ENCODE data around the gene LRP1.
A peak's percentile ranks its signal among the peaks of the same experiment; 100 is the strongest.

LRP1 gene

GRCh38 chr12:57196956-57197355, 68.7 kb downstream of the LRP1 start:
- DNase-seq, result no peak

GRCh38 chr12:57198329-57198728, 70.0 kb downstream of the LRP1 start:
- no peak for DNase-seq

- DNase-seq, result no peak
Observed at GRCh38 chr12:57199191-57199590, 70.9 kb downstream of the LRP1 start.

GRCh38 chr12:57200497-57200896, 72.2 kb downstream of the LRP1 start:
- no peak for DNase-seq

GRCh38 chr12:57201219-57201618, 72.9 kb downstream of the LRP1 start:
- no peak for DNase-seq

GRCh38 chr12:57201631-57202030, 73.3 kb downstream of the LRP1 start:
- DNase-seq, result no peak

GRCh38 chr12:57202321-57202720, 74.0 kb downstream of the LRP1 start:
- no peak for DNase-seq

GRCh38 chr12:57203201-57203600, 74.9 kb downstream of the LRP1 start:
- no peak for DNase-seq

- DNase-seq, result no peak
Observed at GRCh38 chr12:57203791-57204190, 75.5 kb downstream of the LRP1 start.

- DNase-seq, result no peak
Observed at GRCh38 chr12:57204454-57204853, 76.2 kb downstream of the LRP1 start.

GRCh38 chr12:57205186-57205585, 76.9 kb downstream of the LRP1 start:
- no peak for DNase-seq

- no peak for DNase-seq
Observed at GRCh38 chr12:57205931-57206330, 77.6 kb downstream of the LRP1 start.

GRCh38 chr12:57207731-57208630, 79.7 kb downstream of the LRP1 start:
- DNase-seq, result no peak

GRCh38 chr12:57208631-57209282, 80.5 kb downstream of the LRP1 start:
- DNase-seq, result no peak

GRCh38 chr12:57209916-57210315, 81.6 kb downstream of the LRP1 start:
- no peak for DNase-seq

GRCh38 chr12:57210461-57210860, 82.2 kb downstream of the LRP1 start:
- no peak for DNase-seq

- DNase-seq, result no peak
Observed at GRCh38 chr12:57210926-57211692, 82.8 kb downstream of the LRP1 start.

- no peak for DNase-seq
Observed at GRCh38 chr12:57211791-57212700, 83.8 kb downstream of the LRP1 start.

- DNase-seq, result no peak
Observed at GRCh38 chr12:57212701-57213057, 84.4 kb downstream of the LRP1 start.

GRCh38 chr12:57213058-57213715, 84.9 kb downstream of the LRP1 start:
- peak; percentile 77 for DNase-seq

- DNase-seq, result no peak
Observed at GRCh38 chr12:57213763-57214397, 85.6 kb downstream of the LRP1 start.

- peak; percentile 33 for DNase-seq
Observed at GRCh38 chr12:57214398-57214781, 86.1 kb downstream of the LRP1 start.

All from NCI-H510A (cell line).